ENCODE data around the gene SHISA8. TPM values are rescaled to one million over a fixed set of nuclear protein-coding genes. Genes with fewer than 3 reads are reported as not detected.

The SHISA8 gene
- total RNA-seq, 6 donors from 2014 or later: 0.17 TPM; not detected in 5

GRCh38 chr22:41920271-41920976 lies 5.5 kb upstream of the SHISA8 start:
- Histone ChIP-seq H3K9me3 (no peaks in the 10 kb centered on the region), H3K27ac (no peak overlapping the region), H3K36me3 (no peaks in the 10 kb centered on the region), H3K4me1 (peaks cover 18 to 30% (median 26%) of the 10 kb centered on the region in 4 donors), H3K27me3 (peaks cover 0 to 24% (median 15%) of the 10 kb centered on the region in 4 donors), H3K4me3 (peak overlapping the region in 3 of 4 donors; percentile 39 to 56 (median 54))
- WGBS, 2 donors: 57 to 81% methylated on average over 6 to 17 of the region's 21 CpGs
- no peak for TF ChIP-seq POLR2AphosphoS5 (IDR thresholded peaks at IDR 0.05)
- no peak for TF ChIP-seq POLR2A (IDR thresholded peaks at IDR 0.05)
- no peak for TF ChIP-seq CTCF (IDR thresholded peaks at IDR 0.05)
- no peak for TF ChIP-seq EP300 (IDR thresholded peaks at IDR 0.05)
- ATAC-seq (ENCODE audit: low FRiP score in 2 of 2): no peak
- DNase-seq: no peak

DNA sequence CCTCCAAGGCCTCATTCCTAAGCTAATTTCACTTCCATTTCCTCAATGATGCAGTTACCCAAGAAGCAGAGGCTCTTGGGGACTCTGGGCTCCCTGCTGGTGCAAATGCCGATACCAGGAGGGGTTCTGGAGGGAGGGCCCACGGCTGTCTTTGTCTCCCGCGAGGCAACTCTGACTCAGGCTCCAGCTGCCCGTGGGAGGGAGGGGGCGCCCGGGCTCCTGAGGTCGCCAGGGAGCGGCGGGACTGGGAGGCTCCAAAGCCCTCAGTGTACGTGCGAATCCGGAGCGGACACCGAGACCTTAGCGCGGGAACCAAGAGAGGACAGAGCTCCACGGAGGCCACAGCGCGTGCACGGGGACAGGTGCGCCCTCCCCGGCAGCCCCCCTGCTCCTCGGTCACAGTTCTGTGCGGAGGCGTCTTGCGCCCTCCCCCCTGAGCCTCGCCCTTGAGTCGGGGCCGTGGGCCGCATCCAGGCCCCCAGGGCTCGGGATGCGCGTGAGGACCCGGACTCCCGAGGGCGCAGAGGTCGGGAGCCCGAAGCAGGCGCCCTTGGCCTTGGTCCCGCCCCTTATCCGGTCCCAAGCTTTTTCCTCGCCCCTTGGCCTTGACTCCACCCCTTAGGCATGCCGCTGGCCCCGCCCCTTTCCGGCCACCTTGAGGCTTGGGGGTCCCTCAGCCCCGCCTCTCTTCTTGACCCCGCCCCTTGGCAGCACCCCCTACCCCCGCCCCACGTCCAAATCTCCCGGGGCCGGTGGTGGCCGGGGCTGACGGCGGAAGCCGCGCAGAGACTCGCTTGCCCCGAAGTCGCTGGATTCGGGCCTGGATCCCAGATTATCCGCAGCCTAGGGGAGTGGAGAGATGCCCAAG lies 4.7 kb upstream of the SHISA8 start:
- TF ChIP-seq POLR2A (IDR thresholded peaks at IDR 0.05) (peak in 1 of 4 donors; percentile 20), EP300 (IDR thresholded peaks at IDR 0.05) (no peak)
- Histone ChIP-seq H3K9me3 (no peaks in the 10 kb centered on the region), H3K27me3 (peaks cover 0 to 27% (median 22%) of the 10 kb centered on the region in 4 donors), H3K36me3 (no peaks in the 10 kb centered on the region), H3K4me3 (peak overlapping the region; percentile 18 to 56 (median 46)), H3K27ac (peak overlapping the region in 1 of 4 donors; percentile 14), H3K4me1 (peaks cover 25 to 38% (median 34%) of the 10 kb centered on the region in 4 donors)
- 7 to 9% methylated on average over 3 to 43 of the region's 62 CpGs for WGBS, 2 donors
- ATAC-seq (ENCODE audit: low FRiP score in 2 of 2) (peak; percentile 54 to 76), DNase-seq (peak; percentile 61 to 88)

DNA sequence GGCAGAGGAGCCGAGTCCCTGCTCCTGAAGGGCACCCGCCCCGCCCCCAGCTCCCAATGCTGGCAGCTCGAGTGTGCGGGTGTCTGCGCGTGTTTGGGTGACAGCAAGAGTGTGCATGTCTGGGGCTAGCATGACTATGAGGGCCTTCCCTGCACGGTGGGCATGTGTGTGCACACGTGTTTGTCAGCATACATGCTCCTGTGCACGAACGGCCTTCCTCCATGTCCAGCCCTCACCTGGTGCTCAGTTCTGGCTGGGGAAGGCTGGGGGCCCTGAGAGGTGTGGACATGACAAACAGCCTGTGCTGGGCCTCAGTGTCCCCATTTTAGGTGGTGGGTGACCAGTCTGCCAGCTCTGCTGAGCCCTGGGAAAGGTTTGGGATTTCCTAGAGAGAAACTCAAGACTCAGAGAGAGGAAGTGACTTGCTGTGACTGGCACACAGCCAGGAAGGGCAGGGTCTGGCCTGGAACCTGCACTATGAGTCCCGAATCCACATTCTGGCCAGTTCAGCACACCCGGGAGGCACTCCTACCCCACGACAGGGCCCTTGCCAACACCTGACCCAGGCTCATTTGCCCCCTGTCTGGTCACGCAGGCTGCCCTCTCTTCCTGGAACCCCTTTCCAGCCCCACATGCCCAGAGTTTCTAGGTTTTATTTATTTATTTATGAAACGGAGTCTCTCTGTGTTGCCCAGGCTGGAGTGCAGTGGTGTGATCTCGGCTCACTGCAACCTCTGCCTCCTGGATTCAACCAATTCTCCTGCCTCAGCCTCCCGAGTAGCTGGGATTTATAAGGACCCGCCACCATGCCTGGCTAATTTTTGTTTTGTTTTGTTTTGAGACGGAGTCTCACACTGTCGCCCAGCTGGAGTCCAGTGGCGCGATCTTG lies 3.3 kb upstream of the SHISA8 start:
- TF ChIP-seq POLR2AphosphoS5 (IDR thresholded peaks at IDR 0.05) (no peak), EP300 (IDR thresholded peaks at IDR 0.05) (no peak), POLR2A (IDR thresholded peaks at IDR 0.05) (no peak), CTCF (IDR thresholded peaks at IDR 0.05) (no peak)
- Histone ChIP-seq H3K27me3 (peaks cover 0 to 40% (median 33%) of the 10 kb centered on the region in 4 donors), H3K27ac (no peak overlapping the region), H3K4me1 (peaks cover 30 to 46% (median 37%) of the 10 kb centered on the region in 4 donors), H3K9me3 (no peaks in the 10 kb centered on the region), H3K36me3 (no peaks in the 10 kb centered on the region), H3K4me3 (no peak overlapping the region)
- ATAC-seq (ENCODE audit: low FRiP score in 2 of 2) (peak in 1 of 2 donors; percentile 23), DNase-seq (peak in 1 of 2 donors; percentile 56)
- WGBS, 2 donors: 58 to 59% methylated on average over 17 to 23 of the region's 23 CpGs

- ATAC-seq (ENCODE audit: low FRiP score in 2 of 2) (no peak), DNase-seq (no peak)
- TF ChIP-seq POLR2AphosphoS5 (IDR thresholded peaks at IDR 0.05) (no peak), POLR2A (IDR thresholded peaks at IDR 0.05) (no peak), EP300 (IDR thresholded peaks at IDR 0.05) (no peak), CTCF (IDR thresholded peaks at IDR 0.05) (no peak)
- Histone ChIP-seq H3K9me3 (no peaks in the 10 kb centered on the region), H3K4me3 (no peak overlapping the region), H3K36me3 (no peaks in the 10 kb centered on the region), H3K4me1 (peaks cover 30 to 46% (median 37%) of the 10 kb centered on the region in 4 donors), H3K27me3 (peaks cover 0 to 47% (median 38%) of the 10 kb centered on the region in 4 donors), H3K27ac (no peak overlapping the region)
- 62 to 77% methylated on average over 4 to 10 of the region's 11 CpGs for WGBS, 2 donors
These were observed 2.6 kb upstream of the SHISA8 start for GRCh38 chr22:41917375-41917902.

Measured in upper lobe of left lung (tissue), 6 donors.